H9 (cell line): ENCODE measurements around the gene UNC13D. TPM values are rescaled to one million over a fixed set of nuclear protein-coding genes. Genes with fewer than 3 reads are reported as not detected.

Experiments used
- DNase-seq: peaks from one replicate; pipeline ENCODE4 v3.0.0-alpha.2; 2017
- H2AFZ ChIP-seq: one replicate; pipeline ENCODE4 v1.6.1; 2013; ENCODE audit warnings: mild to moderate bottlenecking, low read length, control low read depth, moderate library complexity
- H2AK5ac ChIP-seq: 2 replicates; pipeline ENCODE4 v1.6.1; 2013; ENCODE audit warnings: low read length, control low read depth, mixed read lengths; ENCODE audit not compliant: insufficient read length
- H2BK120ac ChIP-seq: one replicate; pipeline ENCODE4 v1.6.1; 2013; ENCODE audit warnings: low read depth, mild to moderate bottlenecking, low read length, control low read depth, inconsistent platforms; ENCODE audit not compliant: poor library complexity, severe bottlenecking
- H2BK12ac ChIP-seq: 2 replicates; pipeline ENCODE4 v1.6.1; 2013; ENCODE audit warnings: low read length, control low read depth, mixed read lengths, low read depth; ENCODE audit not compliant: insufficient read length
- H2BK15ac ChIP-seq: 2 replicates; pipeline ENCODE4 v1.6.1; 2013; ENCODE audit warnings: low read depth, low read length, control low read depth
- H2BK20ac ChIP-seq: one replicate; pipeline ENCODE4 v1.6.1; 2013; ENCODE audit warnings: low read depth, mild to moderate bottlenecking, low read length, control low read depth, inconsistent platforms; ENCODE audit not compliant: poor library complexity, severe bottlenecking
- H2BK5ac ChIP-seq: 2 replicates; pipeline ENCODE4 v1.6.1; 2013; ENCODE audit warnings: low read length, control low read depth, mixed read lengths; ENCODE audit not compliant: insufficient read length
- H3K14ac ChIP-seq: 2 replicates; pipeline ENCODE4 v1.6.1; 2013; ENCODE audit warnings: low read length, control low read depth; ENCODE audit not compliant: insufficient read depth
- H3K18ac ChIP-seq: 2 replicates; pipeline ENCODE4 v1.6.1; 2013; ENCODE audit warnings: low read depth, mild to moderate bottlenecking, mixed read lengths, low read length, control low read depth; ENCODE audit not compliant: insufficient read length
- H3K23ac ChIP-seq: 2 replicates; pipeline ENCODE4 v1.6.1; 2013; ENCODE audit warnings: low read length, control low read depth, mixed read lengths, low read depth; ENCODE audit not compliant: insufficient read length
- H3K23me2 ChIP-seq: 2 replicates; pipeline ENCODE4 v1.6.1; 2013; ENCODE audit warnings: low read depth, mild to moderate bottlenecking, mixed read lengths, low read length, control low read depth; ENCODE audit not compliant: insufficient read length, poor library complexity, severe bottlenecking
- H3K27ac ChIP-seq: 2 replicates; pipeline ENCODE4 v1.5.1; 2013; ENCODE audit warnings: low read length, control low read depth, mixed read lengths, low read depth; ENCODE audit not compliant: insufficient read length
- H3K27me3 ChIP-seq: 2 replicates; pipeline ENCODE4 v1.6.1; 2013; ENCODE audit warnings: low read length, control low read depth, inconsistent platforms; ENCODE audit not compliant: insufficient read depth
- H3K4ac ChIP-seq: 2 replicates; pipeline ENCODE4 v1.6.1; 2013; ENCODE audit warnings: low read depth, mild to moderate bottlenecking, control low read depth, inconsistent platforms, low read length, moderate library complexity
- H3K4me1 ChIP-seq: 2 replicates; pipeline ENCODE4 v1.6.1; 2013; ENCODE audit warnings: low read length, control low read depth, inconsistent platforms; ENCODE audit not compliant: insufficient read depth
- H3K4me2 ChIP-seq: 2 replicates; pipeline ENCODE4 v1.6.1; 2013; ENCODE audit warnings: low read length, control low read depth, mixed read lengths; ENCODE audit not compliant: insufficient read length, insufficient read depth
- H3K56ac ChIP-seq: 2 replicates; pipeline ENCODE4 v1.6.1; 2013; ENCODE audit warnings: low read depth, mild to moderate bottlenecking, mixed read lengths, low read length, control low read depth; ENCODE audit not compliant: insufficient read length
- H3K79me1 ChIP-seq: 2 replicates; pipeline ENCODE4 v1.6.1; 2013; ENCODE audit warnings: low read depth, mild to moderate bottlenecking, moderate library complexity, low read length, control low read depth, inconsistent platforms; ENCODE audit not compliant: insufficient read depth, poor library complexity, severe bottlenecking
- H3K79me2 ChIP-seq: 2 replicates; pipeline ENCODE4 v1.6.1; 2013; ENCODE audit warnings: low read length, control low read depth, inconsistent platforms; ENCODE audit not compliant: insufficient read depth
- H3K9ac ChIP-seq: 2 replicates; pipeline ENCODE4 v1.6.1; 2013; ENCODE audit warnings: low read length, control low read depth, mixed read lengths; ENCODE audit not compliant: insufficient read length; ENCODE audit errors: extremely low read depth
- H3K9me3 ChIP-seq: one replicate; pipeline ENCODE4 v1.6.1; 2013; ENCODE audit warnings: low read depth, low read length, inconsistent platforms; ENCODE audit not compliant: control insufficient read depth
- H3T11ph ChIP-seq: one replicate; pipeline ENCODE4 v1.6.1; 2013; ENCODE audit warnings: mild to moderate bottlenecking, low read length, control low read depth, inconsistent platforms
- H4K20me1 ChIP-seq: one replicate; pipeline ENCODE4 v1.6.1; 2013; ENCODE audit not compliant: control insufficient read depth, insufficient read length, insufficient read depth
- H4K5ac ChIP-seq: 2 replicates; pipeline ENCODE4 v1.6.1; 2013; ENCODE audit warnings: low read depth, mild to moderate bottlenecking, mixed read lengths, low read length, control low read depth; ENCODE audit not compliant: insufficient read length
- H4K8ac ChIP-seq: replicated peaks from 2 replicates; pipeline ENCODE4 v1.6.1; 2013; ENCODE audit warnings: low read length, control low read depth, mixed read lengths, low read depth; ENCODE audit not compliant: insufficient read length
- H4K91ac ChIP-seq: 2 replicates; pipeline ENCODE4 v1.6.1; 2013; ENCODE audit warnings: low read depth, mild to moderate bottlenecking, moderate library complexity, mixed read lengths, low read length, control low read depth; ENCODE audit not compliant: insufficient read length
- H3K27ac Mint-ChIP-seq, 3 experiments: 2 replicates in 2 of 3; 3 replicates in 1 of 3; pipeline ENCODE4 v1.8.0; 2020 to 2021; ENCODE audit warnings: mixed read lengths in 3 of 3, mild to moderate bottlenecking in 1 of 3, moderate library complexity in 1 of 3
- H3K27me3 Mint-ChIP-seq: 2 replicates; pipeline ENCODE4 v1.8.0; 2021; ENCODE audit warnings: low read depth, mild to moderate bottlenecking, moderate library complexity, mixed read lengths
- H3K36me3 Mint-ChIP-seq, 3 experiments: 2 replicates in 2 of 3; 3 replicates in 1 of 3; pipeline ENCODE4 v1.8.0; 2020 to 2021; ENCODE audit warnings: low read depth in 3 of 3, mixed read lengths in 3 of 3; ENCODE audit not compliant: insufficient read depth in 1 of 3
- H3K4me1 Mint-ChIP-seq, 2 experiments: 2 replicates each; pipeline ENCODE4 v1.8.0; 2020; ENCODE audit warnings: mixed read lengths in 2 of 2
- H3K4me3 Mint-ChIP-seq, 2 experiments: 2 replicates in 1 of 2; 3 replicates in 1 of 2; pipeline ENCODE4 v1.8.0; 2020 to 2021; ENCODE audit warnings: mild to moderate bottlenecking in 2 of 2, mixed read lengths in 2 of 2, moderate library complexity in 1 of 2
- H3K9me3 Mint-ChIP-seq, 2 experiments: 2 replicates in 1 of 2; 3 replicates in 1 of 2; pipeline ENCODE4 v1.8.0; 2020; ENCODE audit warnings: mild to moderate bottlenecking in 2 of 2, mixed read lengths in 2 of 2, moderate library complexity in 1 of 2
- CTCF ChIP-seq: fragments of 200-600 bp; sonication (generic); conservative IDR thresholded peaks from 3 replicates; pipeline ENCODE4 v1.8.0; 2021; ENCODE audit warnings: antibody characterized with exemption, mild to moderate bottlenecking
- WGBS: extraction: QIAGEN DNeasy Blood & Tissue Kit; methylation state at CpG from one replicate; pipeline ENCODE4 v1.1.7; 2013; ENCODE audit warnings: missing lambda C conversion rate, low lambda C conversion rate, mixed read lengths; ENCODE audit not compliant: insufficient read length; ENCODE audit errors: extremely low coverage; 5-methylcytosine and 5-hydroxymethylcytosine counted together
- total RNA-seq: library from RNA; stranded (reverse); gene quantifications from 2 replicates; pipeline ENCODE4 v1.2.1, GENCODE V29; 2021

Gene UNC13D
- total RNA-seq, 1 experiment from 2014 or later: 6.3 TPM

DNA sequence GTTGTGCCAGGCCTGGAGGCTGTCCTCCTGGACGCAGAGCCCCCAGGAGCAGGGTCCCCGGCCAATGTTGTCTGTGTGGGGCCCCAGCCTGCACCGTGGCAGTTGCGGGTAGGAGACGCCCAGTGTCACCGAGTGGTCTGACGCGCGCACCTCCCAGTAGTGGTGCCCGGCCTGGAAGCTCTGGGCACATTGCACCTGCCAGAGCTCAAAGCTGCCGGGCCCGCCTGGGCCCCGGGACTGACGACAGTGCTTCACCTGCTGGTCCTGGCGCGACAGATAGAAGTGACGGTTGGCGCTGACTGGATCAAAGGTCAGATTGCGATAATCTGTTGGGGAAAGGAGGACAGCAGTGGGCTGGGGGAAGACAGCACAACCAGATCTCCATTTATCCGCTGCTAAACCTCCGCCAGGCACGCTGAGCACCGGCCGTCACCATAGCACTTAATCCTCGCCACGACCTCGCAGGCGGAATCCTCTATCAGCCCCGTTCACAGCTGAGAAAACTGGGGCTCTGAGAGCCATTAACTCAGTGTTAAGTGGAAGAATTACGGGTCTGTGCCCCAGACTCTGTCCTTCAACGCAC is 46.9 kb upstream of the UNC13D start:
- no peaks in the 10 kb centered on the region for H4K20me1 ChIP-seq
- no peak for TF ChIP-seq CTCF
- H3K4me3 Mint-ChIP-seq: no peak overlapping the region
- no CpG with 5 or more reads among the region's 31 CpGs for WGBS
- no peak overlapping the region for H2AFZ ChIP-seq
- H3K4me1 Mint-ChIP-seq: peaks cover 18 to 20% of the 10 kb centered on the region in 2 experiments
- no peak overlapping the region for H2BK120ac ChIP-seq
- no peaks in the 10 kb centered on the region; the same call in 1 of the 2 replicates for H3K4me1 ChIP-seq
- no peak for DNase-seq
- no peak overlapping the region for H2BK12ac ChIP-seq
- no peak overlapping the region for H3K23ac ChIP-seq
- H4K5ac ChIP-seq: no peak overlapping the region
- no peak overlapping the region for H3K4ac ChIP-seq
- H2BK15ac ChIP-seq: no peak overlapping the region
- no peak overlapping the region for H3K14ac ChIP-seq
- H4K8ac ChIP-seq: no peak overlapping the region
- no peak overlapping the region for H2BK5ac ChIP-seq
- H4K91ac ChIP-seq: no peak overlapping the region
- no peak overlapping the region for H2BK20ac ChIP-seq
- H3K79me2 ChIP-seq: no peaks in the 10 kb centered on the region
- peaks cover 3% of the 10 kb centered on the region for H3K23me2 ChIP-seq
- H2AK5ac ChIP-seq: no peak overlapping the region
- H3K27me3 Mint-ChIP-seq: no peaks in the 10 kb centered on the region; the same call in 1 of the 2 replicates
- H3T11ph ChIP-seq: no peak overlapping the region
- no peak overlapping the region for H3K18ac ChIP-seq
- peaks cover 11 to 32% (median 23%) of the 10 kb centered on the region in 3 experiments for H3K36me3 Mint-ChIP-seq
- H3K27ac Mint-ChIP-seq: no peak overlapping the region; a peak in 1 of 7 replicates
- H3K9me3 ChIP-seq: no peaks in the 10 kb centered on the region
- no peak overlapping the region for H3K9ac ChIP-seq
- no peaks in the 10 kb centered on the region for H3K9me3 Mint-ChIP-seq
- H3K79me1 ChIP-seq: no peaks in the 10 kb centered on the region
- no peak overlapping the region for H3K56ac ChIP-seq
- no peak overlapping the region for H3K27ac ChIP-seq
- H3K4me2 ChIP-seq: no peak overlapping the region
- no peaks in the 10 kb centered on the region for H3K27me3 ChIP-seq
